IMR-90 (cell line): ENCODE results near the gene CYP27B1. TPM values are rescaled to one million over a fixed set of nuclear protein-coding genes. Genes with fewer than 3 reads are reported as not detected.

Experiments
- ATAC-seq: fragments of 200-7000 bp; cut with Tn5 transposase; 2 replicates; pipeline ENCODE4 v1.9.1; 2020; ENCODE audit warnings: low read depth, mild to moderate bottlenecking, moderate library complexity
- BruUV-seq: library from RNA; stranded (reverse); fragments of 400-500 nt; replicated peaks from 2 replicates; lab custom pipeline; 2021; lab: Mats Ljungman, UMichigan
- CTCF ChIA-PET: fragments of 300-600 bp; formaldehyde crosslinking; extraction: SDS; loops from one replicate; lab custom pipeline; 2021; ENCODE audit warnings: antibody characterized with exemption; lab: Yijun Ruan, JAX
- POLR2A ChIA-PET: fragments of 300-600 bp; sonication (Branson Sonifier 250); formaldehyde crosslinking; loops from one replicate; lab custom pipeline; 2022; ENCODE audit warnings: antibody characterized with exemption; ENCODE audit not compliant: unreplicated experiment; lab: Charles Lee
- DNase-seq: peaks from one replicate; pipeline ENCODE4 v3.0.0; 2013
- H2AFZ ChIP-seq: replicated peaks from 2 replicates; pipeline ENCODE3; 2013; ENCODE audit warnings: low read length, mild to moderate bottlenecking; ENCODE audit not compliant: poor library complexity
- H2AK5ac ChIP-seq: 2 replicates; pipeline ENCODE4 v1.6.1; 2013; ENCODE audit warnings: low read depth, low read length, inconsistent platforms
- H2AK9ac ChIP-seq: replicated peaks from 2 replicates; pipeline ENCODE3; 2013; ENCODE audit warnings: mild to moderate bottlenecking, low read depth, low read length, moderate library complexity; ENCODE audit not compliant: poor library complexity
- H2BK120ac ChIP-seq: 2 replicates; pipeline ENCODE4 v1.6.1; 2013; ENCODE audit warnings: low read depth, low read length, inconsistent platforms
- H2BK15ac ChIP-seq: 3 replicates; pipeline ENCODE4 v1.6.1; 2013; ENCODE audit warnings: low read depth, low read length, inconsistent platforms
- H2BK20ac ChIP-seq: 2 replicates; pipeline ENCODE4 v1.6.1; 2013; ENCODE audit warnings: low read depth, mild to moderate bottlenecking, inconsistent platforms, low read length, moderate library complexity
- H2BK5ac ChIP-seq: 2 replicates; pipeline ENCODE4 v1.6.1; 2013; ENCODE audit warnings: mild to moderate bottlenecking, low read depth, low read length, inconsistent platforms; ENCODE audit not compliant: poor library complexity, severe bottlenecking
- H3K14ac ChIP-seq: replicated peaks from 2 replicates; pipeline ENCODE4 v1.6.1; 2013; ENCODE audit warnings: low read depth, low read length, inconsistent platforms
- H3K18ac ChIP-seq: 2 replicates; pipeline ENCODE4 v1.6.1; 2013; ENCODE audit warnings: low read depth, low read length, control low read depth
- H3K23ac ChIP-seq: 2 replicates; pipeline ENCODE4 v1.6.1; 2013; ENCODE audit warnings: low read depth, low read length, inconsistent platforms
- H3K27ac ChIP-seq: 2 replicates; pipeline ENCODE4 v1.5.1; 2013; ENCODE audit warnings: mild to moderate bottlenecking, control low read depth, low read length; ENCODE audit not compliant: insufficient read depth
- H3K27me3 ChIP-seq: 2 replicates; pipeline ENCODE4 v1.6.1; 2013; ENCODE audit warnings: low read length; ENCODE audit not compliant: control insufficient read depth, insufficient read depth
- H3K36me3 ChIP-seq: 2 replicates; pipeline ENCODE4 v1.6.1; 2013; ENCODE audit warnings: low read length, mixed read lengths; ENCODE audit not compliant: control insufficient read depth, insufficient read depth
- H3K4ac ChIP-seq: 2 replicates; pipeline ENCODE4 v1.6.1; 2013; ENCODE audit warnings: low read depth, low read length, inconsistent platforms
- H3K4me1 ChIP-seq: 2 replicates; pipeline ENCODE4 v1.6.1; 2013; ENCODE audit warnings: low read length, mixed read lengths; ENCODE audit not compliant: control insufficient read depth, insufficient read depth
- H3K4me2 ChIP-seq: 2 replicates; pipeline ENCODE4 v1.6.1; 2013; ENCODE audit warnings: low read depth, mild to moderate bottlenecking, control low read depth, low read length, moderate library complexity
- H3K4me3 ChIP-seq: 2 replicates; pipeline ENCODE4 v1.5.1; 2013; ENCODE audit warnings: low read depth, mild to moderate bottlenecking, control low read depth, low read length, moderate library complexity; ENCODE audit not compliant: insufficient read depth
- H3K56ac ChIP-seq: 2 replicates; pipeline ENCODE4 v1.6.1; 2013; ENCODE audit warnings: low read length, inconsistent platforms; ENCODE audit not compliant: insufficient read depth; ENCODE audit errors: extremely low read depth
- H3K79me1 ChIP-seq, 2 experiments: 2 replicates each; pipeline ENCODE4 v1.6.1; 2013; ENCODE audit warnings: low read length in 2 of 2, inconsistent platforms in 1 of 2, low read depth in 1 of 2
- H3K9ac ChIP-seq: 2 replicates; pipeline ENCODE4 v1.6.1; 2013; ENCODE audit warnings: low read depth, low read length, control low read depth
- H3K9me1 ChIP-seq: 2 replicates; pipeline ENCODE4 v1.6.1; 2013; ENCODE audit warnings: low read length, inconsistent platforms; ENCODE audit not compliant: insufficient read depth
- H3K9me3 ChIP-seq: 2 replicates; pipeline ENCODE4 v1.6.1; 2013; ENCODE audit warnings: low read length; ENCODE audit not compliant: control insufficient read depth, insufficient read depth
- H4K20me1 ChIP-seq: 2 replicates; pipeline ENCODE4 v1.6.1; 2013; ENCODE audit warnings: low read length, inconsistent platforms; ENCODE audit not compliant: insufficient read depth
- H4K5ac ChIP-seq: 2 replicates; pipeline ENCODE4 v1.6.1; 2013; ENCODE audit warnings: mild to moderate bottlenecking, low read depth, low read length, control low read depth
- H4K8ac ChIP-seq, 2 experiments: 2 replicates each; pipeline ENCODE4 v1.6.1; 2013; ENCODE audit warnings: low read depth in 2 of 2, low read length in 2 of 2, control low read depth in 1 of 2, inconsistent platforms in 1 of 2
- H4K91ac ChIP-seq: 2 replicates; pipeline ENCODE4 v1.6.1; 2013; ENCODE audit warnings: low read depth, low read length, inconsistent platforms; ENCODE audit not compliant: insufficient read depth
- BHLHE40 ChIP-seq: fragments of 150-350 bp; IDR thresholded peaks from 2 replicates; pipeline ENCODE4 v1.6.1; 2016; ENCODE audit warnings: mild to moderate bottlenecking, low read depth, low read length
- CEBPB ChIP-seq: IDR thresholded peaks from 2 replicates; pipeline ENCODE4 v1.6.1; 2012; ENCODE audit warnings: low read depth, low read length, improper control_type of control experiment
- CHD1 ChIP-seq: IDR thresholded peaks from 2 replicates; pipeline ENCODE4 v1.6.1; 2012; ENCODE audit warnings: low read depth, low read length, improper control_type of control experiment
- FOS ChIP-seq: fragments of 150-350 bp; IDR thresholded peaks from 2 replicates; pipeline ENCODE4 v1.6.1; 2016; ENCODE audit warnings: low read depth, low read length
- MAFK ChIP-seq: IDR thresholded peaks from 2 replicates; pipeline ENCODE4 v1.6.1; 2012; ENCODE audit warnings: low read depth, low read length, improper control_type of control experiment
- MAZ ChIP-seq: IDR thresholded peaks from 2 replicates; pipeline ENCODE4 v1.6.1; 2012; ENCODE audit warnings: low read depth, mild to moderate bottlenecking, low read length, improper control_type of control experiment, moderate library complexity, borderline replicate concordance
- MXI1 ChIP-seq: IDR thresholded peaks from 2 replicates; pipeline ENCODE4 v1.6.1; 2012; ENCODE audit warnings: low read depth, mild to moderate bottlenecking, low read length, moderate library complexity, borderline replicate concordance
- NFE2L2 ChIP-seq: fragments of 150-350 bp; IDR thresholded peaks from 2 replicates; pipeline ENCODE4 v1.6.1; 2016; ENCODE audit warnings: low read depth, mild to moderate bottlenecking, low read length
- POLR2A ChIP-seq: IDR thresholded peaks from 2 replicates; pipeline ENCODE4 v1.6.1; 2012; ENCODE audit warnings: mild to moderate bottlenecking, low read depth, low read length
- RCOR1 ChIP-seq: IDR thresholded peaks from 2 replicates; pipeline ENCODE4 v1.6.1; 2012; ENCODE audit warnings: mild to moderate bottlenecking, low read length, improper control_type of control experiment; ENCODE audit not compliant: insufficient replicate concordance
- RFX5 ChIP-seq: IDR thresholded peaks from 2 replicates; pipeline ENCODE4 v1.8.0; 2012; ENCODE audit warnings: low read depth, mild to moderate bottlenecking, low read length, moderate library complexity
- SMC3 ChIP-seq: fragments of 150-350 bp; IDR thresholded peaks from 2 replicates; pipeline ENCODE4 v1.6.1; 2016; ENCODE audit warnings: low read depth, mild to moderate bottlenecking, antibody characterized with exemption, low read length, moderate library complexity
- WGBS, 2 experiments: methylation state at CpG; one replicate each; pipeline versions ENCODE4 v1.1.5 to v1.1.7; 2013; ENCODE audit warnings: missing lambda C conversion rate in 2 of 2; ENCODE audit not compliant: insufficient read length in 1 of 2; ENCODE audit errors: extremely low coverage in 2 of 2; 5-methylcytosine and 5-hydroxymethylcytosine counted together
- dilution Hi-C: fragments of 300-500 bp; cut with HindIII; formaldehyde crosslinking; loops from one replicate; pipeline ENCODE4 v1.14.3; 2018; ENCODE audit warnings: low sequenced_read_pairs; ENCODE audit not compliant: unreplicated experiment
- in situ Hi-C: fragments of 300-500 bp; cut with MboI; formaldehyde crosslinking; loops from 3 replicates; pipeline ENCODE4 v1.14.3; 2019; ENCODE audit warnings: low sequenced_read_pairs, inconsistent platforms, mixed read lengths
- intact Hi-C: fragments of 100-400 bp; cut with micrococcal nuclease; formaldehyde crosslinking; loops from 2 replicates; pipeline ENCODE4 v1.10.0; 2022
- polyA plus RNA-seq, 3 experiments: library from polyadenylated mRNA; depleted of rRNA; stranded (reverse); fragments of >200 nt; gene quantifications; 2 replicates each; pipeline ENCODE4 v1.2.3, GENCODE V29; 2012; ENCODE audit warnings: low replicate concordance in 1 of 3
- total RNA-seq: library from RNA; depleted of rRNA; stranded (reverse); fragments of >200 nt; gene quantifications from 2 replicates; pipeline ENCODE4 v1.2.3, GENCODE V29; 2012
- TF ChIP-seq, protein P1 (sequence below): fragments of 150-350 bp; IDR thresholded peaks from 2 replicates; pipeline ENCODE4 v1.6.1; 2017; ENCODE audit warnings: mild to moderate bottlenecking, antibody characterized with exemption, low read length, low read depth
- TF ChIP-seq, protein P2 (sequence below): conservative IDR thresholded peaks from 2 replicates; pipeline ENCODE4 v1.5.1; 2012; ENCODE audit warnings: mild to moderate bottlenecking, low read depth, low read length, improper control_type of control experiment

Gene CYP27B1
- total and polyA plus RNA-seq, 2 of the 4 experiments (the other 2 are of a cell fraction): 0.36 to 1.3 TPM

DNA sequence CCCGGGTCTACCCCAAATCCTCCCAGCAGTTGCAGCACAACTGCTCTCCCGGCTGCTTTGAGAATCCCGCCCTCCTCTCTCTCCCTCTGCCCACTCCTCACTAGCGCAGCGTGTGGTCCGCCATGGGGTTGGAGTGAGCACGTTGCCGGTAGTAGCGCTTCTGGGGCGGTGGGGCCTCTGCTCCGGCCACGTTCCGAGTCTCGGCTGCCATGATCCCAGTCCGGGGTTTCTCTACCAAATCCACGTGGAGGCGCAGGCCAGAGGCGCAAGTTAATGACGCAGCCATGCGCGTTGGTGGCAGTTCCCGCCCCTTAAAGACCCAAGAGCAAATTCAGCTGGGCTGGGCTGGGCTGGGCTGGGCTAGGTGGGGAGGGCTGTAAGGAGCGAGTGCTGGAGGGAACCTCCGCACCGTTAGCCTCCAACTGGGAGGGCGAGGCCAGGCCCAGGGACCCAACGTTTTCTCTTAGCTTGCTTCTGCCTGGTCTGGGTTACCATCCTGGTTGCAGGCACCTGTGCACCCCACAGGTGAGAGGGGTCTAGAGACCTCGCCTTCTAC is 5.1 kb upstream of the CYP27B1 start, which contains the start of gene METTL1:
TSS of gene METTL1 (minus strand) at position 233 of the 556 bp plus-strand sequence. CDS start at position 211, 22 bp downstream.
- dilution Hi-C loops: no loop called here
- Histone ChIP-seq H2AK9ac (peak within 1 kb of the TSS; percentile 97), H3K27me3 (peaks cover 1% of the 10 kb centered on the region), H2BK5ac (peak within 1 kb of the TSS; percentile 78), H3K27ac (peak within 1 kb of the TSS; percentile 82), H2BK20ac (0 out of 2 replicates have a peak within 1 kb of the TSS, but pooled peaks have one; percentile 8), H3K4me3 (peak within 1 kb of the TSS; percentile 78), H4K8ac (peak within 1 kb of the TSS; percentile 93 to 99), H3K9me3 (no peaks in the 10 kb centered on the region), H3K4me2 (peak within 1 kb of the TSS; percentile 95), H3K56ac (peak within 1 kb of the TSS; percentile 88), H3K4ac (peak within 1 kb of the TSS; percentile 98), H3K79me1 (peaks cover 16 to 29% of the 10 kb centered on the region in 2 experiments; a peak in 3 of 4 replicates), H3K9me1 (peaks cover 9% of the 10 kb centered on the region), H3K9ac (peak within 1 kb of the TSS; percentile 99), H3K14ac (peak within 1 kb of the TSS; percentile 95), H2AK5ac (peak within 1 kb of the TSS; percentile 91), H4K5ac (peak within 1 kb of the TSS; percentile 91), H2BK120ac (peak within 1 kb of the TSS; percentile 86), H4K20me1 (no peaks in the 10 kb centered on the region), H4K91ac (peak within 1 kb of the TSS; percentile 95), H3K18ac (peak within 1 kb of the TSS; percentile 62), H2AFZ (peak within 1 kb of the TSS; percentile 99), H3K23ac (peak within 1 kb of the TSS; percentile 98), H3K36me3 (peaks cover 3% of the 10 kb centered on the region), H2BK15ac (peak within 1 kb of the TSS; percentile 78; the same call in 2 of the 3 replicates), H3K4me1 (peaks cover 6% of the 10 kb centered on the region; the same call in 1 of the 2 replicates)
- ChIA-PET CTCF (no interaction called here), POLR2A (interaction anchor here (0.9 kb wide), 1 partner anchor 27 kb away, joined by 4 read pairs; the partner anchor contains the start of gene TSPAN31)
- 0% methylated on average over 14 of the region's 28 CpGs; no CpG with 5 or more reads in 1 of the 2 experiments for WGBS, 2 experiments
- peak; percentile 93 for ATAC-seq
- no peak for TF ChIP-seq BHLHE40
- TF ChIP-seq SMC3: no peak
- TF ChIP-seq NFE2L2: no peak
- no peak for TF ChIP-seq RFX5
- no peak for TF ChIP-seq RCOR1
- no peak for TF ChIP-seq CEBPB
- no peak for TF ChIP-seq MAFK
- TF ChIP-seq MAZ: peak; percentile 93
- TF ChIP-seq MXI1: peak; percentile 100
- 0 out of 2 replicates have a peak, but pooled peaks have one; percentile 80 for TF ChIP-seq CHD1
- TF ChIP-seq FOS: no peak
- TF ChIP-seq, protein P1, sequence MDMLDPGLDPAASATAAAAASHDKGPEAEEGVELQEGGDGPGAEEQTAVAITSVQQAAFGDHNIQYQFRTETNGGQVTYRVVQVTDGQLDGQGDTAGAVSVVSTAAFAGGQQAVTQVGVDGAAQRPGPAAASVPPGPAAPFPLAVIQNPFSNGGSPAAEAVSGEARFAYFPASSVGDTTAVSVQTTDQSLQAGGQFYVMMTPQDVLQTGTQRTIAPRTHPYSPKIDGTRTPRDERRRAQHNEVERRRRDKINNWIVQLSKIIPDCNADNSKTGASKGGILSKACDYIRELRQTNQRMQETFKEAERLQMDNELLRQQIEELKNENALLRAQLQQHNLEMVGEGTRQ: peak; percentile 59; the same call in 1 of the 2 replicates
- TF ChIP-seq, protein P2, sequence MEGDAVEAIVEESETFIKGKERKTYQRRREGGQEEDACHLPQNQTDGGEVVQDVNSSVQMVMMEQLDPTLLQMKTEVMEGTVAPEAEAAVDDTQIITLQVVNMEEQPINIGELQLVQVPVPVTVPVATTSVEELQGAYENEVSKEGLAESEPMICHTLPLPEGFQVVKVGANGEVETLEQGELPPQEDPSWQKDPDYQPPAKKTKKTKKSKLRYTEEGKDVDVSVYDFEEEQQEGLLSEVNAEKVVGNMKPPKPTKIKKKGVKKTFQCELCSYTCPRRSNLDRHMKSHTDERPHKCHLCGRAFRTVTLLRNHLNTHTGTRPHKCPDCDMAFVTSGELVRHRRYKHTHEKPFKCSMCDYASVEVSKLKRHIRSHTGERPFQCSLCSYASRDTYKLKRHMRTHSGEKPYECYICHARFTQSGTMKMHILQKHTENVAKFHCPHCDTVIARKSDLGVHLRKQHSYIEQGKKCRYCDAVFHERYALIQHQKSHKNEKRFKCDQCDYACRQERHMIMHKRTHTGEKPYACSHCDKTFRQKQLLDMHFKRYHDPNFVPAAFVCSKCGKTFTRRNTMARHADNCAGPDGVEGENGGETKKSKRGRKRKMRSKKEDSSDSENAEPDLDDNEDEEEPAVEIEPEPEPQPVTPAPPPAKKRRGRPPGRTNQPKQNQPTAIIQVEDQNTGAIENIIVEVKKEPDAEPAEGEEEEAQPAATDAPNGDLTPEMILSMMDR: no peak
- peak; percentile 93 for TF ChIP-seq POLR2A
- intact Hi-C loops: no loop called here
- in situ Hi-C loops: no loop called here
- DNase-seq: peak; percentile 97
- no TSS peak for BruUV-seq
